ENCODE data around the gene TPM4.

Gene TPM4

GRCh38 chr19:16144216-16144581 lies 67.9 kb downstream of the TPM4 start:
- ChIA-PET CTCF (interaction anchor here (0.9 to 2.9 kb wide), 12 partner anchors 10 to 102 kb away, joined by 3 to 16 read pairs (median 3); partner anchors contain the start of genes FAM32A, RAB8A and TPM4), POLR2A (interaction anchor here (0.7 to 2.2 kb wide), 5 partner anchors 16 to 71 kb away, joined by 3 to 11 read pairs (median 8); no protein-coding TSS in a partner anchor)
- DNase-seq (ENCODE audit: extremely low spot score): no peak
- TF ChIP-seq CTCF (IDR thresholded peaks at IDR 0.05; ENCODE audit: control extremely low read depth, extremely low read depth, low read depth, missing control alignments): no peak

- no peak for TF ChIP-seq CTCF (IDR thresholded peaks at IDR 0.05; ENCODE audit: control extremely low read depth, extremely low read depth, low read depth, missing control alignments)
- POLR2A ChIA-PET: interaction anchor here (0.6 to 2.2 kb wide), 5 partner anchors 14 to 1069 kb away, joined by 5 to 11 read pairs (median 6); partner anchors contain the start of gene USE1
- CTCF ChIA-PET: interaction anchor here (0.7 to 1.5 kb wide), 5 partner anchors 34 to 104 kb away, joined by 3 to 5 read pairs (median 4); partner anchors contain the start of gene RAB8A
- DNase-seq (ENCODE audit: extremely low spot score): no peak
Measured at GRCh38 chr19:16146112-16146511, 69.8 kb downstream of the TPM4 start.

GRCh38 chr19:16148443-16149229 lies 72.3 kb downstream of the TPM4 start:
- ChIA-PET CTCF (interaction anchor here (0.9 to 1.2 kb wide), 4 partner anchors 20 to 72 kb away, joined by 3 to 5 read pairs (median 3); no protein-coding TSS in a partner anchor), POLR2A (no interaction called here)
- no peak for TF ChIP-seq CTCF (IDR thresholded peaks at IDR 0.05; ENCODE audit: control extremely low read depth, extremely low read depth, low read depth, missing control alignments)
- no peak for DNase-seq (ENCODE audit: extremely low spot score)
